ENCODE measurements around the gene C11orf42. TPM values are rescaled to one million over a fixed set of nuclear protein-coding genes. Genes with fewer than 3 reads are reported as not detected.
"Not testable (repeated sequence)": the region's sequence is repeated elsewhere in the genome, so short reads cannot be mapped to it uniquely, and the experiment has no call there.

C11orf42 gene
- total and polyA plus RNA-seq, 2 donors (not counting 3 experiments of a cell fraction or from before 2014, with no cell fraction given): not detected

- Histone ChIP-seq H3K9ac (replicated peaks; ENCODE audit: extremely low read depth, insufficient read depth, low read length) (no peak overlapping the region), H3K36me3 (ENCODE audit: control insufficient read depth in 2 of 2, extremely low read depth in 1 of 2, insufficient read depth in 2 of 2, low read length in 2 of 2) (no peaks in the 10 kb centered on the region), H3K79me2 (ENCODE audit: control insufficient read depth, insufficient read depth, low read length) (no peaks in the 10 kb centered on the region), H3K9me3 (replicated peaks; ENCODE audit: control insufficient read depth, insufficient read depth, low read length) (no peaks in the 10 kb centered on the region), H4K20me1 (replicated peaks; ENCODE audit: control insufficient read depth, extremely low read depth, insufficient read depth, low read length) (no peaks in the 10 kb centered on the region), H3K27ac (ENCODE audit: insufficient read depth, low read depth, low read length) (no peak overlapping the region), H3K4me3 (replicated peaks in 1 of 3; ENCODE audit: insufficient read depth in 1 of 3, low read depth in 1 of 3, low read length in 3 of 3) (no peak overlapping the region), H3K27me3 (ENCODE audit: control insufficient read depth in 2 of 2, insufficient read depth in 2 of 2, low read length in 2 of 2) (peaks cover 5 to 18% of the 10 kb centered on the region in 2 experiments), H3K9me1 (replicated peaks; ENCODE audit: control insufficient read depth, extremely low read depth, insufficient read depth, low read length) (no peaks in the 10 kb centered on the region), H3K4me1 (ENCODE audit: control insufficient read depth, extremely low read depth, insufficient read depth, low read length) (peaks cover 5% of the 10 kb centered on the region), H3K4me2 (ENCODE audit: insufficient read depth, low read length) (no peak overlapping the region), H2AFZ (ENCODE audit: low read depth, low read length) (no peak overlapping the region)
- TF ChIP-seq GATA2 (IDR thresholded peaks at IDR 0.05; ENCODE audit: insufficient read depth, insufficient read length, low read depth, low read length): no peak
- no peak for TF ChIP-seq MYC (IDR thresholded peaks at IDR 0.05; ENCODE audit: low read depth, low read length)
- no peak for TF ChIP-seq CTCF (IDR thresholded peaks at IDR 0.05; ENCODE audit: extremely low read depth in 1 of 2, insufficient read depth in 1 of 2, low read depth in 1 of 2, low read length in 2 of 2)
- no peak for TF ChIP-seq JUN (IDR thresholded peaks at IDR 0.05; ENCODE audit: borderline replicate concordance, insufficient read depth, insufficient read length, low read depth)
- TF ChIP-seq POLR2AphosphoS5 (IDR thresholded peaks at IDR 0.05; ENCODE audit: insufficient read depth, low read depth, low read length): no peak
- no peak for TF ChIP-seq EZH2 (IDR thresholded peaks at IDR 0.05; ENCODE audit: borderline replicate concordance, low read depth, low read length, severe bottlenecking)
- no peak for TF ChIP-seq FOS (IDR thresholded peaks at IDR 0.05; ENCODE audit: borderline replicate concordance, insufficient read depth, low read length)
- TF ChIP-seq MAX (IDR thresholded peaks at IDR 0.05; ENCODE audit: insufficient read depth, insufficient read length): no peak
- TF ChIP-seq POLR2A (IDR thresholded peaks at IDR 0.05; ENCODE audit: low read depth, low read length): no peak
- no peak for FAIRE-seq
- ChIA-PET POLR2A (no interaction called here), CTCF (interaction anchor here (4.9 kb wide), 1 partner anchor 105 kb away, joined by 92 read pairs; no protein-coding TSS in a partner anchor)
- DNase-seq (ENCODE audit: low read depth, low spot score): no peak
- BruUV-seq (replicated peaks): no TSS peak
- intact Hi-C loops (cut with micrococcal nuclease): no loop called here
- dilution Hi-C loops (cut with MboI; ENCODE audit: extremely low pct_ligation_motif_present, low sequenced_read_pairs): no loop called here
Observed at GRCh38 chr11:6248248-6248647, 42.9 kb downstream of the C11orf42 start.

DNA sequence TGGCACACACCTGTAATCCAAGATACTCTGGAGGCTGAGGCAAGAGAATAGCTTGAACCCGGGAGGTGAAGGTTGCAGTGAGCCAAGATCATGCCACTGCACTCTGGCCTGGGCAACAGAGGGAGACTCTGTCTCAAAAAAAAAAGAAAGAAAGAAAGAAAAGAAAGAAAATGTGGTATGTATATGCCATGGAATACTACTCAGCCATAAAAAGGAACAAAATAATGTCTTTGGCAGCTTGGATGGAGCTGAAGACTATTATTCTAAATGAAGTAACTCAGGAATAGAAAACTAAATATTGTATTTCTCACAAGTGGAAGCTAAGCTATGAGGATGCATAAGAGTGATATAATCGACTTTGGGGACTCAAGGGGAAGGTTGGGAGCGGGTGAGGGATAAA, 43.5 kb downstream of the C11orf42 start:
- peaks cover 5 to 20% of the 10 kb centered on the region in 2 experiments for H3K27me3 ChIP-seq (ENCODE audit: control insufficient read depth in 2 of 2, insufficient read depth in 2 of 2, low read length in 2 of 2)
- H3K4me1 ChIP-seq (ENCODE audit: control insufficient read depth, extremely low read depth, insufficient read depth, low read length); H2AFZ ChIP-seq (ENCODE audit: low read depth, low read length); FAIRE-seq; POLR2A ChIA-PET; H3K9me3 ChIP-seq (replicated peaks; ENCODE audit: control insufficient read depth, insufficient read depth, low read length); H3K4me3 ChIP-seq (replicated peaks in 1 of 3; ENCODE audit: insufficient read depth in 1 of 3, low read depth in 1 of 3, low read length in 3 of 3); DNase-seq (ENCODE audit: low read depth, low spot score); H3K36me3 ChIP-seq (ENCODE audit: control insufficient read depth in 2 of 2, extremely low read depth in 1 of 2, insufficient read depth in 2 of 2, low read length in 2 of 2); dilution Hi-C loops (cut with MboI; ENCODE audit: extremely low pct_ligation_motif_present, low sequenced_read_pairs); H3K9ac ChIP-seq (replicated peaks; ENCODE audit: extremely low read depth, insufficient read depth, low read length); H3K4me2 ChIP-seq (ENCODE audit: insufficient read depth, low read length); H3K9me1 ChIP-seq (replicated peaks; ENCODE audit: control insufficient read depth, extremely low read depth, insufficient read depth, low read length); H3K79me2 ChIP-seq (ENCODE audit: control insufficient read depth, insufficient read depth, low read length); H4K20me1 ChIP-seq (replicated peaks; ENCODE audit: control insufficient read depth, extremely low read depth, insufficient read depth, low read length); BruUV-seq (replicated peaks); H3K27ac ChIP-seq (ENCODE audit: insufficient read depth, low read depth, low read length): not testable (repeated sequence)
- intact Hi-C loops (cut with micrococcal nuclease): loop anchor here (1.0 kb wide), 1 partner anchor 14 kb away; no protein-coding TSS in a partner anchor
- CTCF ChIA-PET: interaction anchor here (1.5 to 7.7 kb wide), 5 partner anchors 13 to 112 kb away, joined by 4 to 167 read pairs (median 40); partner anchors contain the start of gene FHIP1B

All from endothelial cell of umbilical vein (primary cell).